HG03442 (cell line): ENCODE measurements around the gene RTN4R.

ENCODE experiments used
- ATAC-seq: cut with Tn5 transposase; IDR thresholded peaks from one replicate; pipeline ENCODE4 v1.9.1; 2021; ENCODE audit warnings: mild to moderate bottlenecking, moderate library complexity; ENCODE audit not compliant: unreplicated experiment

RTN4R gene

GRCh38 chr22:20218987-20219386, 49.1 kb downstream of the RTN4R start:
- no peak for ATAC-seq

GRCh38 chr22:20218326-20218872, 49.7 kb downstream of the RTN4R start:
- no peak for ATAC-seq

- ATAC-seq = no peak
Measured at GRCh38 chr22:20217563-20217962, 50.6 kb downstream of the RTN4R start.

- no peak for ATAC-seq
Measured at GRCh38 chr22:20216863-20217499, 51.1 kb downstream of the RTN4R start.

GRCh38 chr22:20215742-20216141, 52.4 kb downstream of the RTN4R start:
- no peak for ATAC-seq

- ATAC-seq = no peak
Measured at GRCh38 chr22:20214853-20215252, 53.3 kb downstream of the RTN4R start.

GRCh38 chr22:20213833-20214708, 54.0 kb downstream of the RTN4R start:
- no peak for ATAC-seq

- no peak for ATAC-seq
Measured at GRCh38 chr22:20212754-20213699, 55.1 kb downstream of the RTN4R start.

GRCh38 chr22:20211997-20212753, 55.9 kb downstream of the RTN4R start:
- ATAC-seq = no peak

- no peak for ATAC-seq
Measured at GRCh38 chr22:20211409-20211996, 56.6 kb downstream of the RTN4R start.

- ATAC-seq = no peak
Measured at GRCh38 chr22:20210473-20211059, 57.6 kb downstream of the RTN4R start.

GRCh38 chr22:20209761-20210250, 58.3 kb downstream of the RTN4R start:
- ATAC-seq = no peak

GRCh38 chr22:20208713-20209310, 59.3 kb downstream of the RTN4R start:
- no peak for ATAC-seq

- no peak for ATAC-seq
Measured at GRCh38 chr22:20207277-20208025, 60.7 kb downstream of the RTN4R start.

GRCh38 chr22:20206709-20207215, 61.4 kb downstream of the RTN4R start:
- ATAC-seq = no peak

- no peak for ATAC-seq
Measured at GRCh38 chr22:20205964-20206708, 62.0 kb downstream of the RTN4R start.

- no peak for ATAC-seq
Measured at GRCh38 chr22:20205464-20205963, 62.6 kb downstream of the RTN4R start.
